CD4-positive, alpha-beta T cell treated with Interleukin-4 for 4 hours (primary cell): ENCODE results near the gene PSRC1.

Experiments used
- DNase-seq: peaks from one replicate; pipeline ENCODE4 v3.0.0-alpha.2; 2020

The PSRC1 gene

DNA sequence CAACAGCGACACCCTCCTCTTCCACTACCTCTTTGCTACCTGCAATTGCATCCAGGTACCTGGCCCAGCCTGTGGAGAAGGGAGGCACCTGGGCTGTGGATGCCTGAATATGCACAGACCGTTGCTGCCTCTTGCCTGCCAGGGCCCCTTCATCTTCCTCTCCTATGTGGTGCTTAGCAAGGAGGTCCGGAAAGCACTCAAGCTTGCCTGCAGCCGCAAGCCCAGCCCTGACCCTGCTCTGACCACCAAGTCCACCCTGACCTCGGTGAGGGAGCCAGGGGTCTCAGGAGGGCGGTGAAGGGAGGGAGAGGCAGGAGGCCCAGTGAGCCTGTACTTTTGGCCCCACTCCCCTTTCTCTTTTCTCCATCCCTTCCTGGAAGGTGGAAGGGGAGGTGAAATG, 11.5 kb downstream of the PSRC1 start:
- DNase-seq: no peak

DNA sequence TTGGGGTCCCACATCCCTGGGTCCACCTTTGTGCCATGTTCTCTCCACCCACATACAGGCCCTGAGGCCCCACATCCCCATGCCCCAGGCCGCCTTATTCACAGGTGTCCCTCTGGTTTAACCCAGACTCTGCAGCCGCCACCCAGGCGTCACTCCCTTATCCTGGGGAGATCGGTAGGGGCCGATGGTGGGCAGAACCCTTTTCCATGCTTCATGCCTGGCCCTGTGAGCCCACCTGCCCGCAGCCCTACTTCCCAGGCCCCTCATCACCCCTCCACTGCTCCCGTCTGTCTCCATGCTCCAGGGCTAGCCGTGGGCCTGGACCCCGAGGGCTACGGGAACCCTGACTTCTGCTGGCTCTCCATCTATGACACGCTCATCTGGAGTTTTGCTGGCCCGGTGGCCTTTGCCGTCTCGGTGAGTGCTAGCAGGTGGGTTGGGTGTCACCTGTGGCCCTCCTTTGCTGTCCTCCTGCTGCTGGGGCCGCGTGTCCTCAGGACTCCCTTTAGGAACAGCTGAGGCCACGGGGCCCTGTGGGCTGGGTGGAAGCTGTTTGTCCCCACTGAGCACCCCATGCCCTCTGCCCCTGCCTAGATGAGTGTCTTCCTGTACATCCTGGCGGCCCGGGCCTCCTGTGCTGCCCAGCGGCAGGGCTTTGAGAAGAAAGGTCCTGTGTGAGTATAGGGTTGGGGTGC, 12.2 kb downstream of the PSRC1 start:
- no peak for DNase-seq

DNA sequence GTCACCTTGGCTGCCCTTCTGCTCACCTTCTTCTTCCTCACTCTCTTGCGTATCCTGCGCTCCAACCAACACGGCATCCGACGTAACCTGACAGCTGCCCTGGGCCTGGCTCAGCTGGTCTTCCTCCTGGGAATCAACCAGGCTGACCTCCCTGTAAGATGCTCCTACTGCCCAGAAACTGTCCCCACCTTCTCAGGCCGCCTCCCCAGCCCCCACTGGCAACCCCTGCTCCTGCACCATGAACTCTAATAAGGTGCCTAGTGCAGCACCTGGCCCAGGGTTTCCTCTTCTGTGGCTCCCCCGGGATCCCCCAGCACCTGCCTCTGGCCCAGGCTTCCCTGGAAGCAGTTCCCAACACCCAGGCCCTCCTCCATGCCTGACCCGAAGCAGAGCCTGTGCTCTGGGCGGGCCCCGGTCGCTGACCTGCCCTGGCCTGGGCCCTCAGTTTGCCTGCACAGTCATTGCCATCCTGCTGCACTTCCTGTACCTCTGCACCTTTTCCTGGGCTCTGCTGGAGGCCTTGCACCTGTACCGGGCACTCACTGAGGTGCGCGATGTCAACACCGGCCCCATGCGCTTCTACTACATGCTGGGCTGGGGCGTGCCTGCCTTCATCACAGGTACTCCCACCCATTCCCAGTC, 12.8 kb downstream of the PSRC1 start:
- DNase-seq: no peak

DNA sequence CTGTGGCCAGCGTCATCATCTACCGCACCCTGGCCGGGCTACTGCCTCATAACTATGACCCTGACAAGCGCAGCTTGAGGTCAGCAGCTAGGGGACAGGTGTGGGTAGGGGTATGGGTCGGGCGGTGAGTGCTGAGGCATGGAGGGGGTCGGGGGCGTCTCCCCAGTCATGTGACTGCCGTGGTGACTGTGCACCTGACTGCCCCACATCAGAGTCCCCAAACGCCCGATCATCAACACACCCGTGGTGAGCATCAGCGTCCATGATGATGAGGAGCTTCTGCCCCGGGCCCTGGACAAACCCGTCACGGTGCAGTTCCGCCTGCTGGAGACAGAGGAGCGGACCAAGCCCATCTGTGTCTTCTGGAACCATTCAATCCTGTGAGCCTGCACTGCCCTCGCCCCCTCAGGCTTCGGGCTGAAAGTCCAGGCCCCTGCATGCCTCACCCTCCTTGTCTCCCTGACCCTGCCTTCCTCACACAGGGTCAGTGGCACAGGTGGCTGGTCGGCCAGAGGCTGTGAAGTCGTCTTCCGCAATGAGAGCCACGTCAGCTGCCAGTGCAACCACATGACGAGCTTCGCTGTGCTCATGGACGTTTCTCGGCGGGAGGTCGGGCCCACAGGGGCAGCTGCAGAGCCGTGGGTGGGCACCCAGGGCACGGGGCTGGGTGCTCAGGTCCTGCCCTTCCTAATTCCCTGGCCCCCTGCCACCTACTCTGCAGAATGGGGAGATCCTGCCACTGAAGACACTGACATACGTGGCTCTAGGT, 13.5 kb downstream of the PSRC1 start:
- DNase-seq: no peak

DNA sequence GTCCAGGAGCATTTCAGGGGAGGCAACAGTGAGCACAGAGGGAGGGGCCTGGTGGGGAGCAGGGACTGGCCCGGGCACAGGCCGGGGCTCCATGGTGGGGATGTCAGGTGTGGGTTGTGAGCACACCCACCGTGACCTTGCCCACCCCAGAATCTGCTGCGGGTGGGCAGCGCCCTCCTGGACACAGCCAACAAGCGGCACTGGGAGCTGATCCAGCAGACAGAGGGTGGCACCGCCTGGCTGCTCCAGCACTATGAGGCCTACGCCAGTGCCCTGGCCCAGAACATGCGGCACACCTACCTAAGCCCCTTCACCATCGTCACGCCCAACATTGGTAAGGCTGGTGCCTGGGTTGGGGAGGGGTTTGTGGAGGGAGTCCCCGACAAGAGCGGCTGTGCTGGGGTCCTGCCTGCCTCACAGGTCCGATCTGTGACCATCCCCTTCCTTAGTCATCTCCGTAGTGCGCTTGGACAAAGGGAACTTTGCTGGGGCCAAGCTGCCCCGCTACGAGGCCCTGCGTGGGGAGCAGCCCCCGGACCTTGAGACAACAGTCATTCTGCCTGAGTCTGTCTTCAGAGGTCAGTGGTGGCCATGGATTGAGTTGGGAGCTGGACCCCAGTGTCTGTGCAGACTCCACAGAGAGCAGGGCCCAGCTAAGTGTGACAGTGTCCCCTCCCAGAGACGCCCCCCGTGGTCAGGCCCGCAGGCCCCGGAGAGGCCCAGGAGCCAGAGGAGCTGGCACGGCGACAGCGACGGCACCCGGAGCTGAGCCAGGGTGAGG, 14.3 kb downstream of the PSRC1 start:
- DNase-seq: no peak

DNA sequence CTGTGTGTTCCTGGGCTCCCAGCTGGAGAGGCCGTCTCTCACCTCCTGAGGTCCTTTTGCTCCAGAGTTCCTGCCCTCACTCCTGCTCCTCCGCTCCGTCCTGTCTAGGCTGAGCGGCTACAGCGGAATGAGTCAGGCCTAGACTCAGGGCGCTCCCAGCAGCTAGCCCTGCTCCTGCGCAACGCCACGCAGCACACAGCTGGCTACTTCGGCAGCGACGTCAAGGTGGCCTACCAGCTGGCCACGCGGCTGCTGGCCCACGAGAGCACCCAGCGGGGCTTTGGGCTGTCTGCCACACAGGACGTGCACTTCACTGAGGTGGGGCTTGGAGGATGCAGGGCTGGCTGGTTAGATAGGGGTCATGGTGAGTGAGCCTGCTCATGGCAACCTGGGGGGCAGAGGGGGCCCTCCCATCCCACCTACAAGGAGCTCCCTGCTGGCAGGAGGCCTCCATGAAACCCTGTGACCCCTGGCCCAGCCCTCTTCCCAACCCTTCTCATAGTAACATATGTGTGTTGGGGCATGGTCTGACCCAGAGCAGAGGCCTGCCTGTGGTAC, 15.1 kb downstream of the PSRC1 start:
- DNase-seq: no peak

DNA sequence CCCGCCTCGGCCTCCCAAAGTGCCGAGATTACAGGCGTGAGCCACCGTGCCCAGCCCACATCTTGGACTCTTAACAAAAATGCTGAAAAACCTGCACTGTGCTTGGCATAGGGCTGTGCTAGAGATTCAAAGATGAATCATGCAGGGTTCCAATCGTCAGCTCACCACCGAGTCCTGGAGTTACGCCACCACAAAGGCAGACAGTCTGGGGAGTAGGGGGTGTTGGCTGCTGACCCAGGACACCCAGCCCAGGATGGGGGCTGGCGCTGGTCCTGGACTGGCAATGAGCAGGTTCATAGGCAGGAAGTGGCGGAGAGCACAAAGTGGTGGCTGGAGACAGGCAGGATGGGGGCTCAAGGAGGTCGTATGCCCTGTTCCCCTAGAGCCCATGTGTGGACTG, 16.0 kb downstream of the PSRC1 start:
- DNase-seq: no peak

DNA sequence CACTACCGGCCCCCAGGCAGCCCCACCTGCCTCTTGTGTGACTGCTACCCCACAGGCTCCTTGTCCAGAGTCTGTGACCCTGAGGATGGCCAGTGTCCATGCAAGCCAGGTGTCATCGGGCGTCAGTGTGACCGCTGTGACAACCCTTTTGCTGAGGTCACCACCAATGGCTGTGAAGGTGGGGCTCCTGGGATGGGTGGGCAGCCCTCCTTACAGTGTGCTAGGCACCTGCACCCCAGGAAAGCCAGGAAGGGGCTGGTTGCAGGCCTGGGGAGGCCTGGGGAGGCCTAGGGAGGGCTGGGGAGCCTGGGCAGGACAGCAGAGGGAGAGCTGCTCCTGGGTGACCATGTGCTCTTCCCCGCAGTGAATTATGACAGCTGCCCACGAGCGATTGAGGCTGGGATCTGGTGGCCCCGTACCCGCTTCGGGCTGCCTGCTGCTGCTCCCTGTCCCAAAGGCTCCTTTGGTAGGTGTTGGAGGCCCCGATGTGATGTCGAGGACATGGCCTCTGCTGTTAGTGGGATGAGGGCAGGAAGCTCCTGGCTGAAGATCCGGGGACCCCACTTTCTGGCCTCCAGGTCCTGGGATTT, 17.1 kb downstream of the PSRC1 start:
- DNase-seq: no peak

DNA sequence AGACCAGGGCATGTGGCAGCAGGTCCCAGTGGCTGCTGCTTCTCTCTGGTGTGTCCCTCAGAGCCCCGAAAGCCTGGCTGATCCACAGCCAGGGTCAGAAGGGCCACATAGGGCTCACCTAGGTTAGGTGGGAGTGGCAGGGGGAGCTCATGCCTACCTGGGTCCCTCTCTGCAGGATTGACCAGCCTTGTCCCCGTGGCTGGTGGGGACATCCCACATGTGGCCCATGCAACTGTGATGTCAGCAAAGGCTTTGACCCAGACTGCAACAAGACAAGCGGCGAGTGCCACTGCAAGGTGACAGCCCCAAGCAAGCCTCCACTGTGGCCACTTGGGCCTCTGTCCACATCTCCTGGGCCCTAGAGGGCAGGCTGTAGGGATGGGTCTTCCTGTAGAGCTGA, 17.9 kb downstream of the PSRC1 start:
- no peak for DNase-seq

DNA sequence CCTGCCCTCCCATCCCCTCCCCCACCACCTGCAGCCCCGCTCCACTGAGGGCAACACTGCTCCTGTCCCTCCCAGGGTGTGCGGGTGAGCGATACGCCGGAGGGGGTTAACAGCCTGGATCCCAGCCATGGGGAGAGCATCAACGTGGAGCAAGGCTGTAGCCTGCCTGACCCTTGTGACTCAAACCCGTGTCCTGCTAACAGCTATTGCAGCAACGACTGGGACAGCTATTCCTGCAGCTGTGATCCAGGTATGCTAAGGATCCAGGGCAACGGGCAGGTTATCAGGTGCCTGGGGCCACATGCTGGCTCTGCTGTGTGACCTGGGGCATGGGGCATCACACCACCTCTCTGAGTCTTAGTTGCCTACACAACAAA, 18.6 kb downstream of the PSRC1 start:
- DNase-seq: no peak

DNA sequence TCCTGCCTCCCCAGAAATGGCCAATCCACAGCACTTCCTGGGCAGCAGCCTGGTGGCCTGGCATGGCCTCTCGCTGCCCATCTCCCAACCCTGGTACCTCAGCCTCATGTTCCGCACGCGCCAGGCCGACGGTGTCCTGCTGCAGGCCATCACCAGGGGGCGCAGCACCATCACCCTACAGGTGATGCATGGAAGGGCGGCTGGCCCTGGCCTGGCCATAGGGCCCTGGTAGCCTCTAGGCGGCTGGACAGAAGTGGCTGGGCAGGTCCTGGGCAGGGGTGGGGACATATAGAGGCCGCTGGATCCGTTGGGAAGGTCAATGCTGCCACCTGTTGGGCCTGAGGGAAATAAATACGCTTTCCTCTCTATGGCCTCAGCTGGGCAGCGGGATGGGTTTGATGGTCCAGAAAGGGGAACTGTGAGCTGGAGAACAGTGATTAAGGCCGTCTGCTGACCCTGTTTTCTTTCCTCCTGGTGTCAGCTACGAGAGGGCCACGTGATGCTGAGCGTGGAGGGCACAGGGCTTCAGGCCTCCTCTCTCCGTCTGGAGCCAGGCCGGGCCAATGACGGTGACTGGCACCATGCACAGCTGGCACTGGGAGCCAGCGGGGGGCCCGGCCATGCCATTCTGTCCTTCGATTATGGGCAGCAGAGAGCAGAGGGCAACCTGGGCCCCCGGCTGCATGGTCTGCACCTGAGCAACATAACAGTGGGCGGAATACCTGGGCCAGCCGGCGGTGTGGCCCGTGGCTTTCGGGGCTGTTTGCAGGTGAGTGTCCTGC, 19.2 kb downstream of the PSRC1 start:
- DNase-seq: peak; percentile 57

DNA sequence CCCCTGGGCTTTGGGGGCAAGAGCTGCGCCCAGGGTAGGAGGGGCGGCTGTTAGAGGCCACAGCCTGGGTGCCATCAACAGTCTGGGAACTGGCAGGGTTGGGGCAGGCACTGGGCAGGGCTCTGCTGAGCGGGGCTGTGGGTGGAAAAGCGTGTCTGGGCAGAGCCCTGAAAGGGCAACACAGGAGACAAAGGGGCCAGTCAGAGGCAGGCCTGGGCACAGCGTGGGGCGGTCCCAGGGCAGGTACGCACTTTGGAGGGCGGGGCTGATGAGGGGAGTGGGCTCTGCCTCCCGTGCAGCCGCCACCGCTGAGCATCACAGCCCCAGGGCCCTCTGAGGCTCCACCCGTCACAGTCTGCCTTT, 19.7 kb downstream of the PSRC1 start:
- no peak for DNase-seq

DNA sequence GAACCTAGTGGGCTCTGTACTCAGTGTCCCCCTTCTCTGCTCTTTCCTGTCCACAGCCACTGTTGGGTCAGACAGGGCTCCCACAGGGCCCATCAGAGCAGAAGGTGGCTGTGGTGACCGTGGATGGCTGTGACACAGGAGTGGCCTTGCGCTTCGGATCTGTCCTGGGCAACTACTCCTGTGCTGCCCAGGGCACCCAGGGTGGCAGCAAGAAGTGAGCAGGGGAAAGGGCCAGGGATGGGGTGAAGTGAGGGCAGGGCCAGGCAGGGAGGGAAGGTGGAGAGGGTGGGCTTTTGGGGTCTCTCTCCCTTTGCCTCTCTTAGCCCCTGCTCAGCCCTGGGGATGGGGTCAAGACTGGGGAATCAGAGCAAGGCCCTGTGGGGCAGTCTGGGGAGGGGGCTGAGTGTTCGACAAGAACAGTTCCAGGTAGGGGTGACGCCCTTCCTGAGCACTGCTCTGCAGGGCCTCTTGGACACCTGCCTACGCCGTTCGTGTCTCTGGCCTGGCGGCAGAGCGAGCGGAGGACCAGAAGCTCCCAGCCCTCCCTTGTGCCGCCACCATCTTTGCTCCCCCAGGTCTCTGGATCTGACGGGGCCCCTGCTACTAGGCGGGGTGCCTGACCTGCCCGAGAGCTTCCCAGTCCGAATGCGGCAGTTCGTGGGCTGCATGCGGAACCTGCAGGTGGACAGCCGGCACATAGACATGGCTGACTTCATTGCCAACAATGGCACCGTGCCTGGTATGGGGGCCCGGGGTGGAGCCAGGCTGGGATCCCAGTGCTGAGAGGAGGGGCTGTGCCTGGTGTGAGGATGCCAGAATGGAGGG, 20.5 kb downstream of the PSRC1 start:
- DNase-seq: no peak

DNA sequence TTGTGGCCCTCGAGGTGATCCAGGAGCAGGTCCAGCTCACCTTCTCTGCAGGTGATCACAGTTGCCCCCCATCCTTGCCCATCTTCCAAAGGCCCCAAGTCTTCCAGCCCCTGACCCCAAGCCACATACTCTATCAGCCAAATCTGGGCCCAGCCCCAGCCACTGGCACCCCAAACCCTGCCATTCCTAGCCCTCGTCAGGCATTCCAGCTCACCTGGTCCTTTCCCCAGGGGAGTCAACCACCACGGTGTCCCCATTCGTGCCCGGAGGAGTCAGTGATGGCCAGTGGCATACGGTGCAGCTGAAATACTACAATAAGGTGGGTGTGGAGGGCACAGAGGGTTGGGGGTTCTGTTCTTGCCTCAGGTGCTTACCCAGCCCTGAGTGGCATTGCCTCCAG, 21.4 kb downstream of the PSRC1 start:
- DNase-seq: no peak

DNA sequence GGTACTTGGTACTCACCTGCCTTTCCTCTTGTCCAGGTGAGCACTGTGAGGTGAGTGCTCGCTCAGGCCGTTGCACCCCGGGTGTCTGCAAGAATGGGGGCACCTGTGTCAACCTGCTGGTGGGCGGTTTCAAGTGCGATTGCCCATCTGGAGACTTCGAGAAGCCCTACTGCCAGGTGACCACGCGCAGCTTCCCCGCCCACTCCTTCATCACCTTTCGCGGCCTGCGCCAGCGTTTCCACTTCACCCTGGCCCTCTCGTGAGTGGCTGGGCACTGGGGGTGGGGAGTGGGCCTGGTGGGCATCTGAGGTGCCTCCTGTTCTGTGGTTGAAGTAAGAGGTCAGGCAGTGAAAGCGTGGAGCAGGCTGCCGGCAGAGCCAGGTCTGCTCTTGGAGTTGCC, 21.9 kb downstream of the PSRC1 start:
- no peak for DNase-seq

DNA sequence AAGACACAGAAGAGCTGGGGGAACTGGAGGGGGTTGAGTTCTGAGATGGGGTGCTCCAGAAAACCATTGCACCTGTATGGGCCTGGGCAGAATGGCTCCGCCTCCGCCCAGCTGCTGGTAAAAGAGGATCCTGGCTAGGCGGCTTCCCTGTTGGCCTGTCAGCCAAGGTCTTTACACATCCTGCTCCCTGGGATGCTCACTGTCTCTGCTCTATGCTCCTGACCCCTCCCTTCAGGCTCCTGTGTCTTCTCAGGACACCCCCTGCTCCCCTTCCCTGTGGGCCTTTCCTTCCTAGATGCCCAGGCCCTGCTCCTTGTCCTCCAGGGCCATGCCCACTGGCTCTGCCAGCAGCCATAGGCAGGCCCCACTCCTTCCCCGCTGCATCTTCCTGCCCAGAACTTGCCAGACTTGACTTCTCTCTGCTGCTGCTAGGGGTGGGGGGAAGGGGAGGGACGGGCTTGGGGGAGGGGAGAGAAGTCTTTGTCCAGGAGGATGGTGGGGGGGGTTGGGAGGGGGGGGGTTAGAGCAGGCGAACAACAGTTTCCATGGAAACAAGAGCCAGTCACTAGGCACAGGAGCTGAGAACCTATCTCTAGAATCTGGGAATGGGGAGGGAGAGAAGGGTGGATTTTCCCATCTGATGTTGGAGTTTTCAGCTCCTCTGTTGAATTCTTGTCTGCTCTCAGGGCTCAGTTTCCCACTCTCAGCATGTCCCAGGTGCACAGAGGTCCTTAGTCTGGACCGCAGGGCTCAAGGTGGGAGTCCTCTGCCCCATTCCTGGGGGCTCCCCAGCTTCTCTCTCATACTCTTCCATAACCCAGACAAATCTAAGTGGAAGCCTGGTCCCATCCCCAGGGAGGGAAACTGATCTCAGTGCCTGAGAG, 23.0 kb downstream of the PSRC1 start:
- DNase-seq: no peak

DNA sequence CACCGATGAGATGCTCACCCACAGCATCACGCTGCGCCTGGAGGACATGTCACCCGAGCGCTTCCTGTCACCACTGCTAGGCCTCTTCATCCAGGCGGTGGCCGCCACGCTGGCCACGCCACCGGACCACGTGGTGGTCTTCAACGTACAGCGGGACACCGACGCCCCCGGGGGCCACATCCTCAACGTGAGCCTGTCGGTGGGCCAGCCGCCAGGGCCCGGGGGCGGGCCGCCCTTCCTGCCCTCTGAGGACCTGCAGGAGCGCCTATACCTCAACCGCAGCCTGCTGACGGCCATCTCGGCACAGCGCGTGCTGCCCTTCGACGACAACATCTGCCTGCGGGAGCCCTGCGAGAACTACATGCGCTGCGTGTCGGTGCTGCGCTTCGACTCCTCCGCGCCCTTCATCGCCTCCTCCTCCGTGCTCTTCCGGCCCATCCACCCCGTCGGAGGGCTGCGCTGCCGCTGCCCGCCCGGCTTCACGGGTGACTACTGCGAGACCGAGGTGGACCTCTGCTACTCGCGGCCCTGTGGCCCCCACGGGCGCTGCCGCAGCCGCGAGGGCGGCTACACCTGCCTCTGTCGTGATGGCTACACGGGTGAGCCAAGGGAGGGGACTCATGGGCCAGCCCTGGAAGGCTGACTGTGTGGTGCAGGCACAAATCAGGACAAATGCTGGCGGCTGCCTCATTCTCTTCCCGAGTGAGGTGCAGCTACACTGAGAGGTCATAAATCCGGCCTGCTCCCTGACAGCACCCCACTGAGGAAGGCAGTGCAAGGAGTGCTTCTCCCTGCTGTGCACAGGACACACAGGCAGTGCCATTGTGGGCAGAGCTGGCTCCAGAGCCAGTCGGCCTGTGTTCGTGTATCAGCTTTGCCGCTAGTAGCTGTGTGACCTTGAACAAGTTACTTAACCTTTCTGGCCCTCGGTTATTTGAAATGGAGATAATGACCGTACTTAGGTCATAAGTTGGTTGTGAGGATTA, 24.2 kb downstream of the PSRC1 start:
- DNase-seq: no peak

DNA sequence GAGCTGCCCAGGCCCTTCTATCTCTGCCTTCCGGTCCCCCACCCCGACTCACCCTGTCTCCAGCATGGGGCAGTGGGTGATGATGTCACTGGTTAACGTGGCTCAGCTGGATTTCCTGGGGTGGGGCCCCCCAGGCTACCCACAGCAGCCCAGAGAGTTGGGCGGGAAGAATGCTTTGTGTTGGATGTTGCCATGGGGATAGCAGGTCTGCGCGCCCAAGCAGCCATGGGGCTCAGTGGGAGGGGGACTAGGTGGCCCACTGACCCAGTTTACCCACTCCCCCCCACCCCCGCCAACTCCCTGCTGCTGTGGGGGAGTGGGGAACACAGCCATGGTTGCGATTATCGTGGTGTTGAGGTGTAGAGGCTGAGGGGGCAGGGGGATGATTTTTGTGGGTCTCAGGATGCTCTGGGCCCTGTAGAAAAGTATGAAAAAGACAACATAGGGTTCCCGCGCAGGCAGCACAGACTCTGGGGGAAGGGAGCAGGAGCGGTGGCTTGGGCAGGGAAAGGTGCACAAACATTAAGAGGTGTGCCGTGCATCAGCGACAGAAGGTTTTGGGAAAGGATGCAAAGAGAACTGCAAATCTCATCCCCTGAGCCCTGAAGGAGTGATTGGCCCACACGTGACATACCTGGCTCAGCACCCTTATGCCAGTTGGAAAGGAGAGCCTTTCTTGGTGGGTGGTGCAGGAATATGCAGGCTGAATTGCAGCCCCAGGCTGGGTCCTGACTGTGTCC, 25.1 kb downstream of the PSRC1 start:
- DNase-seq: no peak
